WI38 (cell line): ENCODE results near the gene BCL6.

Source experiments
- H3K4me3 ChIP-seq: 2 replicates; pipeline ENCODE4 v1.5.1; 2011; ENCODE audit warnings: low read depth, mild to moderate bottlenecking, control low read depth, low read length
- TF ChIP-seq, protein P1 (sequence below): IDR thresholded peaks from 2 replicates; pipeline ENCODE4 v1.5.1; 2012; ENCODE audit warnings: low read depth, mild to moderate bottlenecking, control low read depth, low read length

Gene BCL6

DNA sequence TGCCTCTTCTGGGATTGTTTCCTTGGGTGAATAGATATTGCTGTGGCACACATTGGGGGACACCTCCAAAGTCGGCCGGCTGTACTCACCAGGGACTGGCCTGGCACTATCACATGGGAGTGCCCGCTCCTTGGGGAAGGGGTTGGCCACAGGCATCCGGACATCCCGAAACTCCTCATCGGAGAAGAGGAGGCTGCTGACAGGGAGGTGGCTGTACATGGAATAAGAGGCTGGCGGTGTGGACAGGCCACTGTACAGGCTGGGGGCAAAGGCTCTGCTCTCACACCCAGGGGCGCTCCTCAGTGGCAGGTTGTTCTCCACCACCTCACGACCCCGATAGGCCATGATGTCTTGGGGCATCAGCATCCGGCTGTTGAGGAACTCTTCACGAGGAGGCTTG lies 15.7 kb downstream of the BCL6 start:
- TF ChIP-seq, protein P1, sequence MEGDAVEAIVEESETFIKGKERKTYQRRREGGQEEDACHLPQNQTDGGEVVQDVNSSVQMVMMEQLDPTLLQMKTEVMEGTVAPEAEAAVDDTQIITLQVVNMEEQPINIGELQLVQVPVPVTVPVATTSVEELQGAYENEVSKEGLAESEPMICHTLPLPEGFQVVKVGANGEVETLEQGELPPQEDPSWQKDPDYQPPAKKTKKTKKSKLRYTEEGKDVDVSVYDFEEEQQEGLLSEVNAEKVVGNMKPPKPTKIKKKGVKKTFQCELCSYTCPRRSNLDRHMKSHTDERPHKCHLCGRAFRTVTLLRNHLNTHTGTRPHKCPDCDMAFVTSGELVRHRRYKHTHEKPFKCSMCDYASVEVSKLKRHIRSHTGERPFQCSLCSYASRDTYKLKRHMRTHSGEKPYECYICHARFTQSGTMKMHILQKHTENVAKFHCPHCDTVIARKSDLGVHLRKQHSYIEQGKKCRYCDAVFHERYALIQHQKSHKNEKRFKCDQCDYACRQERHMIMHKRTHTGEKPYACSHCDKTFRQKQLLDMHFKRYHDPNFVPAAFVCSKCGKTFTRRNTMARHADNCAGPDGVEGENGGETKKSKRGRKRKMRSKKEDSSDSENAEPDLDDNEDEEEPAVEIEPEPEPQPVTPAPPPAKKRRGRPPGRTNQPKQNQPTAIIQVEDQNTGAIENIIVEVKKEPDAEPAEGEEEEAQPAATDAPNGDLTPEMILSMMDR, result no peak
- H3K4me3 ChIP-seq, result no peak overlapping the region

GRCh38 chr3:187728940-187729583 lies 16.2 kb downstream of the BCL6 start:
- TF ChIP-seq, protein P1, result no peak
- no peak overlapping the region for H3K4me3 ChIP-seq

DNA sequence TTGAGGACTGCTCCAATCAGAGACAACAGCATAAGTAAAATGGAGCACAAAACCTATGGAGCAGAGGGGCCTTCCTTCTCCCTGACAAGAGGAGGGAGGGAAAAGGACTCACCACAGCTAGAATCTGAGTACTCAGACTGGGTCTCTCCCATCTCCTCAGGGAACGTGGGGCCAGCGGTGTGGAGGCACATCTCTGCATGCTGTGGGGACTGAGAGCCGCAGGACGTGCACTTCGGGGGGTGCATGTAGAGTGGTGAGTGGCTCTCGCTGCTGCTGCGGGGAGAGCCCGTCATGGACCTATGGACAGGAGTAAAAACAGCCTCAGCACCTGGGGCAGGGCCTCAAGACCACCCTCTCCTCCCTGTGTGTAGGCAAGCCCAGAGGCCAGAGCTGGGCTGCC lies 17.0 kb downstream of the BCL6 start:
- TF ChIP-seq, protein P1, result no peak
- no peak overlapping the region for H3K4me3 ChIP-seq

DNA sequence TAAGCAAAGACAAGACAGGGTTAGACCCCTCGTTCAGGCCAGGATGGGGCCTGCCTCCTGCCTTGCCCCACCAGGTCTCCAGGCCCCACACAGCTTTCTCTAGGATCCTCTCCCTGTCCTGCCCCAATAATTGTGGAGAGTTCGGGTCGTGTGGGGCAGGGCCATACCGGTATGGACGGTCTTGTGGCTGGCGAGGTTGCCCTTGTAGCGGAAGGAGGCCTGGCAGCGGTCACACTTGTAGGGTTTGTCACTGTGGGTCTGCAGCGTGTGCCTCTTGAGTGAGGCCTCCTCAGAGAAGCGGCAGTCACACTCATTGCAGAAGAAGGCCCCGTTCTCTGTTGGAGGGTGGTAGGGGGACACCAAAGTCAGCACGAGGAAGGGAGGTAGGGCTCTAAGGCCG lies 18.7 kb downstream of the BCL6 start:
- H3K4me3 ChIP-seq, result no peak overlapping the region
- TF ChIP-seq, protein P1, result no peak

- no peak overlapping the region for H3K4me3 ChIP-seq
- TF ChIP-seq, protein P1, result no peak
Observed at GRCh38 chr3:187725653-187726370, 19.5 kb downstream of the BCL6 start.

DNA sequence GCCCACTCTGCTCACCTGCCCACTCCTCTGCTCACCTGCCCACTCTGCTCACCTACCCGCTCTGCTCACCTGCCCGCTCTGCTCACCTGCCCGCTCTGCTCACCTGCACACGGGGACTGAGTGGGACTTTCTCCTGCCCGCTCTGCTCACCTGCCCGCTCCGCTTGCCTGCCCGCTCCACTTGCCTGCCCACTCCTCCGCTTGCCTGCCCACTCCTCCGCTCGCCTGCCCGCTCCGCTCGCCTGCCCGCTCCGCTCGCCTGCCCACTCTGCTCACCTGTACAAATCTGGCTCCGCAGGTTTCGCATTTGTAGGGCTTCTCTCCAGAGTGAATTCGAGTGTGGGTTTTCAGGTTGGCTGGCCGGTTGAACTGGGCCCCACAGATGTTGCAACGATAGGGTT lies 20.0 kb downstream of the BCL6 start:
- TF ChIP-seq, protein P1, result no peak
- no peak overlapping the region for H3K4me3 ChIP-seq

- no peak overlapping the region for H3K4me3 ChIP-seq
- TF ChIP-seq, protein P1, result no peak
Observed at GRCh38 chr3:187722206-187722612, 23.1 kb downstream of the BCL6 start.
